Chondrocyte (in vitro differentiated cells): ENCODE results near the gene COX18. TPM values are rescaled to one million over a fixed set of nuclear protein-coding genes. Genes with fewer than 3 reads are reported as not detected.

ENCODE experiments used
- DNase-seq: peaks from one replicate; pipeline ENCODE4 v3.0.0; 2021; ENCODE audit warnings: mixed read lengths, low spot score
- H3K27ac Mint-ChIP-seq: one replicate; pipeline ENCODE4 v1.8.0; 2021; ENCODE audit warnings: mild to moderate bottlenecking, moderate library complexity, mixed read lengths; ENCODE audit not compliant: unreplicated experiment
- H3K27me3 Mint-ChIP-seq: 2 replicates; pipeline ENCODE4 v1.8.0; 2021; ENCODE audit warnings: low read depth, mixed read lengths
- H3K36me3 Mint-ChIP-seq: 2 replicates; pipeline ENCODE4 v1.8.0; 2021; ENCODE audit warnings: low read depth, mixed read lengths
- H3K4me1 Mint-ChIP-seq: 2 replicates; pipeline ENCODE4 v1.8.0; 2021; ENCODE audit warnings: low read depth, mild to moderate bottlenecking, mixed read lengths
- H3K4me3 Mint-ChIP-seq: one replicate; pipeline ENCODE4 v1.8.0; 2021; ENCODE audit warnings: mild to moderate bottlenecking, moderate library complexity, mixed read lengths; ENCODE audit not compliant: unreplicated experiment
- H3K9me3 Mint-ChIP-seq: 2 replicates; pipeline ENCODE4 v1.8.0; 2021; ENCODE audit warnings: low read depth, mixed read lengths
- long read RNA-seq: library from polyadenylated mRNA; stranded (forward); transcript quantifications from one replicate; pipeline ENCODE4 v2.0.0, GENCODE V29; 2021
- total RNA-seq: library from RNA; stranded (reverse); gene quantifications from 3 replicates; pipeline ENCODE4 v1.2.1, GENCODE V29; 2021
- TF ChIP-seq, protein P1 (sequence below): fragments of 200-600 bp; sonication (generic); IDR thresholded peaks from 2 replicates; pipeline ENCODE4 v1.5.0; 2021; ENCODE audit warnings: antibody characterized with exemption, mild to moderate bottlenecking, moderate library complexity

Gene COX18, protein sequence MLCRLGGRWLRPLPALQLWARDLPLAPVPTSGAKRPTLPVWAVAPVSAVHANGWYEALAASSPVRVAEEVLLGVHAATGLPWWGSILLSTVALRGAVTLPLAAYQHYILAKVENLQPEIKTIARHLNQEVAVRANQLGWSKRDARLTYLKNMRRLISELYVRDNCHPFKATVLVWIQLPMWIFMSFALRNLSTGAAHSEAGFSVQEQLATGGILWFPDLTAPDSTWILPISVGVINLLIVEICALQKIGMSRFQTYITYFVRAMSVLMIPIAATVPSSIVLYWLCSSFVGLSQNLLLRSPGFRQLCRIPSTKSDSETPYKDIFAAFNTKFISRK
- total RNA-seq: 13.2 to 18.6 TPM (median 14.5 TPM) in 3 replicates
- long read RNA-seq, partial matches to known transcripts: 0 of 1 reads
- long read RNA-seq, other reads (novel, unspliced or antisense): 1 of 1 reads

DNA sequence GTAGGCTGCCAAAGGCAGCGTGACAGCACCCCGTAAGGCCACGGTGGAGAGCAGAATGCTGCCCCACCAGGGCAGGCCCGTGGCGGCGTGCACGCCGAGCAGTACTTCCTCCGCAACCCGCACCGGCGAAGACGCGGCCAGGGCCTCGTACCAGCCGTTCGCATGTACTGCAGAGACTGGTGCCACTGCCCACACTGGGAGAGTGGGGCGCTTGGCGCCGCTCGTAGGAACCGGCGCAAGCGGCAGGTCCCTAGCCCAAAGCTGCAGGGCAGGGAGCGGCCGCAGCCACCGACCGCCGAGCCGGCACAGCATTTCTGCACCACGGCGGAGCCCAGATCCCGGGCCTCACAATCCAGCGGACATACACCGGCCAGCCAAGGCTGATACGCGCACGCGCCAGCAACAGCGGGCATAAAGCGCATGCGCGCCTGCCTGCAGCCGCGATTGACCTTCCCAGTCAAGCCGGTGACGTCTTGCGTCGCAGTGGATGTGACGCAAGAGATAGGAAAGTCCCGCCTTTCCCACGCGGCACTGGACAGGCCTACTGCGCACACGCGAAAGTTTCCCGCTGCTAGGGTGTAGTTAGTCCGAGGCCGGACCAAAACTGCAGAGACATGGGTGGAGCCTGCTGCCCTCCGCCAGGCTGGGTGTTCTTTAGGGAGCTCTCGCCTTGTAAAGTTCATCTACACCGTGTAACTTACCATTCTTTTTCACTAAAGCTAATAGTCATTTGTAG, at the start of gene COX18:
COX18 (minus strand) TSS at position 379 of the 736 bp plus-strand sequence; CDS start at position 312, 67 bp downstream.
- peaks cover 4% of the 10 kb centered on the region for H3K36me3 Mint-ChIP-seq
- H3K4me1 Mint-ChIP-seq: peaks cover 24% of the 10 kb centered on the region
- no peaks in the 10 kb centered on the region for H3K27me3 Mint-ChIP-seq
- H3K27ac Mint-ChIP-seq: peak within 1 kb of the TSS; percentile 90
- H3K9me3 Mint-ChIP-seq: no peaks in the 10 kb centered on the region
- peak; percentile 99 for DNase-seq
- H3K4me3 Mint-ChIP-seq: peak within 1 kb of the TSS; percentile 87
- TF ChIP-seq, protein P1, sequence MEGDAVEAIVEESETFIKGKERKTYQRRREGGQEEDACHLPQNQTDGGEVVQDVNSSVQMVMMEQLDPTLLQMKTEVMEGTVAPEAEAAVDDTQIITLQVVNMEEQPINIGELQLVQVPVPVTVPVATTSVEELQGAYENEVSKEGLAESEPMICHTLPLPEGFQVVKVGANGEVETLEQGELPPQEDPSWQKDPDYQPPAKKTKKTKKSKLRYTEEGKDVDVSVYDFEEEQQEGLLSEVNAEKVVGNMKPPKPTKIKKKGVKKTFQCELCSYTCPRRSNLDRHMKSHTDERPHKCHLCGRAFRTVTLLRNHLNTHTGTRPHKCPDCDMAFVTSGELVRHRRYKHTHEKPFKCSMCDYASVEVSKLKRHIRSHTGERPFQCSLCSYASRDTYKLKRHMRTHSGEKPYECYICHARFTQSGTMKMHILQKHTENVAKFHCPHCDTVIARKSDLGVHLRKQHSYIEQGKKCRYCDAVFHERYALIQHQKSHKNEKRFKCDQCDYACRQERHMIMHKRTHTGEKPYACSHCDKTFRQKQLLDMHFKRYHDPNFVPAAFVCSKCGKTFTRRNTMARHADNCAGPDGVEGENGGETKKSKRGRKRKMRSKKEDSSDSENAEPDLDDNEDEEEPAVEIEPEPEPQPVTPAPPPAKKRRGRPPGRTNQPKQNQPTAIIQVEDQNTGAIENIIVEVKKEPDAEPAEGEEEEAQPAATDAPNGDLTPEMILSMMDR: peak; percentile 7

DNA sequence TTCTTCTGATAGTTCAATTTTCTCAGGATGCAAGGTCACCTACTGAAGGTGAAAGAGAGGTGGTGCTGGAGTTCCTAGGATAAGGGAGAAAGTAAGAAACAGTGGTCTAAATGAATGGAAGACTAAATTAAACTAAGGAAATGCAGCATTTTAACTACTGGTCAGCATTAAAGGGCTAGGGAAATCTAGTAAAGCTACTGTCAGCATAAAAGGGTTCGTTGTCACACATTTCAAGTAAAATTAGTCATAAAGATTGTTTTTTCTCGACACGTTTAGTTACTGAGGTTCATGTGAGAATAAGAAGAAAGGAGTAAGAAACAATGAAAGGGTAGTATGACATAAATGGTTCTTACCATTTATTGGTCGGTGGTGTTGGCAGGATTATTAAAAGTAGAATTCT, 40.0 kb upstream of the COX18 start:
- peaks cover 11% of the 10 kb centered on the region for H3K36me3 Mint-ChIP-seq
- H3K27ac Mint-ChIP-seq: no peak overlapping the region
- H3K27me3 Mint-ChIP-seq: no peaks in the 10 kb centered on the region
- DNase-seq: no peak
- TF ChIP-seq, protein P1: no peak
- no peaks in the 10 kb centered on the region for H3K9me3 Mint-ChIP-seq
- H3K4me3 Mint-ChIP-seq: no peak overlapping the region
- no peaks in the 10 kb centered on the region for H3K4me1 Mint-ChIP-seq

DNA sequence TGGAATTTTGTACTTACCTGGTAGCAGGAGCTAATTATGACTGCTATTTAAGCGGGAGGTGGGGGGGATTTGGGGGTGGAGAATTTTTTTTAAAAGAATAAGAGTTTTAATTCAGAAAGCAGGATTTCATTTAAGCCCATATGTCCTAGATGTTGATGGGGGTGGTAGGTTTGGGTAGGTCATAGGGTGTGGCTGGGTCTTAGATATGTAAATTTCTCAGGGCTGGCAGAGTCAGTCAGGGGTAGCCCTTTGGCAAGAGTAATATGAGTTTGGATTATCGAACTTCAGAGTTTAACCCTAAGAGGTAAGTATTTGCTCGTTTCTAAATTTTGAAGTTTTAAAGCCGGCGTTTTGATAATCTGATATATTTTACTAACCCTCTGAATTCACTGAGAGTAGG, 35.2 kb upstream of the COX18 start:
- TF ChIP-seq, protein P1: no peak
- Mint-ChIP-seq H3K27me3 (no peaks in the 10 kb centered on the region), H3K9me3 (no peaks in the 10 kb centered on the region), H3K4me3 (no peak overlapping the region), H3K27ac (no peak overlapping the region), H3K36me3 (peaks cover 20% of the 10 kb centered on the region), H3K4me1 (no peaks in the 10 kb centered on the region)
- no peak for DNase-seq

DNA sequence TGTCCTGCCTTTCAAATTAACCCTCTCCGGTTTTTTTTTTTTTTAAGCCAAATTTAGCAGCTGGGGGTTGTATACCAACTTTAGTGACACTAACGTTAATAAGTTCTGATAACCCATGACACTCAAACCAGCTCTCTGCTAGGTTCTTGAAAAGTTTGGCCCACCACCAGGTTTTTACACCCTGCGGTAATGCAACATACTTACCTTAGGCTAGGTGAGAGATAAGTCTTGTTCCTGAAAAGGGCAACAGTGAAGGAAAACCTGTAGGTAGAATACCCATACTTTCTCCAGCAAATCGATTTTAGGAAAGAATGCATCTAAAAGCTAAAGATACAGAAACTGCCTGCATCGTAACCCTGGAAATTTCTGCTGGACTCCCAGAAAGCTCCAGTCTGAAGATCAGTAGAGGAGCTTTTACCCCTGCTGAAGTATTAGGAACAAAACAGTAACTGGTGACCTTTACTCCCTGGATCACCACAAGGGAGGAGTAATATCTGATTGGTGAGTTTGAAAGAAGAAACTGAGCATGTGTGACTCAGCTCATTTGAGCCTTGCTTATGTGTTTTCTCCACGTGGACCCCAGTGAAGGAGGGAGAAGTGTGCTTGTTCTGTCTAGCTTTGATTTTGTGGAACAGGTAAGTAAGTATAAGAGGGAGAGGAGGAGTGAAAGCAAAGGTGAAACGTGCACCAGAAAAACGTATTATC, 34.4 kb upstream of the COX18 start:
- TF ChIP-seq, protein P1: no peak
- Mint-ChIP-seq H3K27ac (no peak overlapping the region), H3K27me3 (no peaks in the 10 kb centered on the region), H3K9me3 (no peaks in the 10 kb centered on the region), H3K4me1 (no peaks in the 10 kb centered on the region), H3K4me3 (no peak overlapping the region), H3K36me3 (peaks cover 22% of the 10 kb centered on the region)
- DNase-seq: no peak

DNA sequence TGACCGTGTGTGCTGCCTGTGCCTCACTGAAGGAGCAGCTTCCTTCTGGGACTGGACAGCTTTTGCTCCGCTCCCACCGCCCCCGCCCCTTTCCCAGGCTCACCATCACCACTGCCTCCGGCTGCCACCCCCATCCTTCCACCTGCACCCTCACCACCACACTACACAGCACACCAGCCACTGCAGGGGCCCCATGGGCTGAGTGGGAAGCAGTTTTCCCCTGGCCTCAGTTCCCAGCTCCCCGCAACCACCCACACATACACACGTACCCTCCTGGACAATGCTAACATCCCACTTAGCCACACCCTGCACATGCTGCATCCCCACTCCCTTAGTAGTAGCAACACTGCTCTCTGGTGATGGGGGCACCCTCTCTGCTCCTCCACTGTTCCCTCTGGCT, 29.6 kb upstream of the COX18 start:
- DNase-seq: no peak
- TF ChIP-seq, protein P1: no peak
- Mint-ChIP-seq H3K4me1 (no peaks in the 10 kb centered on the region), H3K4me3 (no peak overlapping the region), H3K36me3 (peaks cover 27% of the 10 kb centered on the region), H3K9me3 (no peaks in the 10 kb centered on the region), H3K27ac (no peak overlapping the region), H3K27me3 (no peaks in the 10 kb centered on the region)
